ENCODE data around the gene TRMT1.
A peak's percentile ranks its signal among the peaks of the same experiment; 100 is the strongest.
"Not testable (repeated sequence)": the region's sequence is repeated elsewhere in the genome, so short reads cannot be mapped to it uniquely, and the experiment has no call there.

The TRMT1 gene

GRCh38 chr19:13116282-13117175 lies at the start of gene TRMT1:
Gene TRMT1 (minus strand): TSS chr19:13116740. CDS start chr19:13116399, 341 bp downstream.
- DNase-seq (ENCODE audit: low read depth in 2 of 2): peak; percentile 72 to 77

GRCh38 chr19:13166151-13166550 lies 49.6 kb upstream of the TRMT1 start:
- not testable (repeated sequence) for DNase-seq (ENCODE audit: low read depth in 2 of 2)

GRCh38 chr19:13165162-13165997 lies 48.8 kb upstream of the TRMT1 start:
- no peak for DNase-seq (ENCODE audit: low read depth in 2 of 2)

- DNase-seq (ENCODE audit: low read depth in 2 of 2): no peak
Observed at GRCh38 chr19:13164343-13165161, 48.0 kb upstream of the TRMT1 start.

GRCh38 chr19:13163609-13164342 lies 47.2 kb upstream of the TRMT1 start:
- DNase-seq (ENCODE audit: low read depth in 2 of 2): no peak

- DNase-seq (ENCODE audit: low read depth in 2 of 2): peak; percentile 70 to 79
Observed at GRCh38 chr19:13162724-13163608, 46.4 kb upstream of the TRMT1 start.

- no peak for DNase-seq (ENCODE audit: low read depth in 2 of 2)
Observed at GRCh38 chr19:13160557-13160956, 44.0 kb upstream of the TRMT1 start.

- DNase-seq (ENCODE audit: low read depth in 2 of 2): no peak
Observed at GRCh38 chr19:13159713-13160112, 43.2 kb upstream of the TRMT1 start.

GRCh38 chr19:13155472-13156359 lies 39.2 kb upstream of the TRMT1 start:
- DNase-seq (ENCODE audit: low read depth in 2 of 2): peak in 1 of 2 donors; percentile 59

GRCh38 chr19:13154911-13155471 lies 38.5 kb upstream of the TRMT1 start:
- peak in 1 of 2 donors; percentile 65 for DNase-seq (ENCODE audit: low read depth in 2 of 2)

- DNase-seq (ENCODE audit: low read depth in 2 of 2): no peak
Observed at GRCh38 chr19:13154241-13154778, 37.8 kb upstream of the TRMT1 start.

GRCh38 chr19:13153569-13154240 lies 37.2 kb upstream of the TRMT1 start:
- no peak for DNase-seq (ENCODE audit: low read depth in 2 of 2)

- peak; percentile 97 for DNase-seq (ENCODE audit: low read depth in 2 of 2)
Observed at GRCh38 chr19:13152974-13153568, 36.5 kb upstream of the TRMT1 start.

- no peak for DNase-seq (ENCODE audit: low read depth in 2 of 2)
Observed at GRCh38 chr19:13152356-13152973, 35.9 kb upstream of the TRMT1 start.

- DNase-seq (ENCODE audit: low read depth in 2 of 2): peak; percentile 90 to 93
Observed at GRCh38 chr19:13151605-13152355, 35.2 kb upstream of the TRMT1 start.

- DNase-seq (ENCODE audit: low read depth in 2 of 2): no peak
Observed at GRCh38 chr19:13150931-13151604, 34.5 kb upstream of the TRMT1 start.
